Measurements from ENCODE around the gene SERPINA5. TPM values are rescaled to one million over a fixed set of nuclear protein-coding genes. Genes with fewer than 3 reads are reported as not detected.
"Not testable (repeated sequence)": the region's sequence is repeated elsewhere in the genome, so short reads cannot be mapped to it uniquely, and the experiment has no call there.

SERPINA5 gene
- total and polyA plus RNA-seq, 7 experiments from 2014 or later, result not detected

GRCh38 chr14:94636744-94637412 is 55.7 kb downstream of the SERPINA5 start:
- Mint-ChIP-seq H3K9me3 (peaks cover 0 to 2% (median 0%) of the 10 kb centered on the region in 11 donors), H3K27me3 (peaks cover 0 to 21% (median 11%) of the 10 kb centered on the region in 5 donors), H3K36me3 (no peaks in the 10 kb centered on the region), H3K4me3 (no peak overlapping the region), H3K27ac (no peak overlapping the region), H3K4me1 (peaks cover 0 to 5% (median 0%) of the 10 kb centered on the region in 7 donors)
- no peaks in the 10 kb centered on the region for H3K4me1 ChIP-seq (ENCODE audit: control insufficient read depth in 2 of 2, insufficient read depth in 2 of 2, low read length in 2 of 2)
- ATAC-seq (no peak), DNase-seq (no peak)
- H3K4me3 ChIP-seq (ENCODE audit: low read length), result no peak overlapping the region
- ChIA-PET POLR2A (no interaction called here), CTCF (no interaction called here)
- intact Hi-C loops (cut with micrococcal nuclease), result no loop called here
- no peaks in the 10 kb centered on the region for H3K9me3 ChIP-seq (ENCODE audit: control insufficient read depth in 2 of 3, low read length in 3 of 3)
- no peaks in the 10 kb centered on the region for H3K27me3 ChIP-seq (ENCODE audit: control insufficient read depth in 2 of 2, insufficient read depth in 2 of 2, low read length in 2 of 2)
- H3K36me3 ChIP-seq (ENCODE audit: control insufficient read depth in 2 of 3, insufficient read depth in 3 of 3, low read length in 3 of 3), result no peaks in the 10 kb centered on the region
- H3K27ac ChIP-seq (ENCODE audit: low read depth, low read length), result no peak overlapping the region

- H3K36me3 ChIP-seq (ENCODE audit: control insufficient read depth in 2 of 3, insufficient read depth in 3 of 3, low read length in 3 of 3); H3K9me3 ChIP-seq (ENCODE audit: control insufficient read depth in 2 of 3, low read length in 3 of 3); H3K27ac ChIP-seq (ENCODE audit: low read depth, low read length); H3K36me3 Mint-ChIP-seq; H3K4me3 ChIP-seq (ENCODE audit: low read length); POLR2A ChIA-PET; ATAC-seq; H3K9me3 Mint-ChIP-seq; H3K27ac Mint-ChIP-seq; DNase-seq; H3K27me3 ChIP-seq (ENCODE audit: control insufficient read depth in 2 of 2, insufficient read depth in 2 of 2, low read length in 2 of 2); H3K4me1 ChIP-seq (ENCODE audit: control insufficient read depth in 2 of 2, insufficient read depth in 2 of 2, low read length in 2 of 2); CTCF ChIA-PET; intact Hi-C loops (cut with micrococcal nuclease); H3K4me1 Mint-ChIP-seq; H3K4me3 Mint-ChIP-seq: not testable (repeated sequence)
- H3K27me3 Mint-ChIP-seq, result peaks cover 0 to 19% (median 9%) of the 10 kb centered on the region in 5 donors
Observed at GRCh38 chr14:94637814-94638213, 56.6 kb downstream of the SERPINA5 start.

- ATAC-seq (no peak), DNase-seq (no peak)
- Mint-ChIP-seq H3K27me3 (peaks cover 0 to 19% (median 9%) of the 10 kb centered on the region in 5 donors), H3K9me3 (peaks cover 0 to 2% (median 0%) of the 10 kb centered on the region in 11 donors), H3K27ac (no peak overlapping the region), H3K4me1 (peaks cover 0 to 5% (median 0%) of the 10 kb centered on the region in 7 donors), H3K4me3 (no peak overlapping the region), H3K36me3 (no peaks in the 10 kb centered on the region)
- no peaks in the 10 kb centered on the region for H3K9me3 ChIP-seq (ENCODE audit: control insufficient read depth in 2 of 3, low read length in 3 of 3)
- ChIA-PET POLR2A (no interaction called here), CTCF (no interaction called here)
- H3K36me3 ChIP-seq (ENCODE audit: control insufficient read depth in 2 of 3, insufficient read depth in 3 of 3, low read length in 3 of 3), result no peaks in the 10 kb centered on the region
- no peaks in the 10 kb centered on the region for H3K27me3 ChIP-seq (ENCODE audit: control insufficient read depth in 2 of 2, insufficient read depth in 2 of 2, low read length in 2 of 2)
- no peaks in the 10 kb centered on the region for H3K4me1 ChIP-seq (ENCODE audit: control insufficient read depth in 2 of 2, insufficient read depth in 2 of 2, low read length in 2 of 2)
- no peak overlapping the region for H3K27ac ChIP-seq (ENCODE audit: low read depth, low read length)
- H3K4me3 ChIP-seq (ENCODE audit: low read length), result no peak overlapping the region
- intact Hi-C loops (cut with micrococcal nuclease), result no loop called here
Observed at GRCh38 chr14:94638339-94638738, 57.1 kb downstream of the SERPINA5 start.

- Histone ChIP-seq H3K27me3 (ENCODE audit: control insufficient read depth in 2 of 2, insufficient read depth in 2 of 2, low read length in 2 of 2) (no peaks in the 10 kb centered on the region), H3K4me1 (ENCODE audit: control insufficient read depth in 2 of 2, insufficient read depth in 2 of 2, low read length in 2 of 2) (no peaks in the 10 kb centered on the region), H3K27ac (ENCODE audit: low read depth, low read length) (no peak overlapping the region), H3K9me3 (ENCODE audit: control insufficient read depth in 2 of 3, low read length in 3 of 3) (no peaks in the 10 kb centered on the region), H3K36me3 (ENCODE audit: control insufficient read depth in 2 of 3, insufficient read depth in 3 of 3, low read length in 3 of 3) (no peaks in the 10 kb centered on the region), H3K4me3 (ENCODE audit: low read length) (no peak overlapping the region)
- Mint-ChIP-seq H3K9me3 (peaks cover 0 to 2% (median 0%) of the 10 kb centered on the region in 11 donors), H3K27ac (no peak overlapping the region), H3K27me3 (peaks cover under 1 to 20% (median 5%) of the 10 kb centered on the region in 5 donors), H3K36me3 (no peaks in the 10 kb centered on the region), H3K4me3 (no peak overlapping the region), H3K4me1 (peaks cover 0 to 5% (median 0%) of the 10 kb centered on the region in 7 donors)
- ChIA-PET POLR2A (interaction anchor here (0.7 kb wide), 1 partner anchor 156 kb away, joined by 3 read pairs; no protein-coding TSS in a partner anchor), CTCF (no interaction called here)
- intact Hi-C loops (cut with micrococcal nuclease), result no loop called here
- DNase-seq (no peak), ATAC-seq (no peak)
Observed at GRCh38 chr14:94638961-94639817, 58.0 kb downstream of the SERPINA5 start.

GRCh38 chr14:94640721-94641631 is 59.8 kb downstream of the SERPINA5 start:
- no peak for DNase-seq
- ChIA-PET CTCF (no interaction called here), POLR2A (no interaction called here)
- Mint-ChIP-seq H3K9me3 (peaks cover 0 to 6% (median 2%) of the 10 kb centered on the region in 11 donors), H3K4me1 (peaks cover 0 to 5% (median 0%) of the 10 kb centered on the region in 7 donors), H3K27me3 (peaks cover 1 to 20% (median 15%) of the 10 kb centered on the region in 5 donors), H3K4me3 (no peak overlapping the region), H3K36me3 (peaks cover 0 to 2% (median 0%) of the 10 kb centered on the region in 5 donors), H3K27ac (no peak overlapping the region)
- Histone ChIP-seq H3K36me3 (ENCODE audit: control insufficient read depth in 2 of 3, insufficient read depth in 3 of 3, low read length in 3 of 3) (no peaks in the 10 kb centered on the region), H3K27ac (ENCODE audit: low read depth, low read length) (no peak overlapping the region), H3K4me3 (ENCODE audit: low read length) (no peak overlapping the region), H3K9me3 (ENCODE audit: control insufficient read depth in 2 of 3, low read length in 3 of 3) (no peaks in the 10 kb centered on the region), H3K4me1 (ENCODE audit: control insufficient read depth in 2 of 2, insufficient read depth in 2 of 2, low read length in 2 of 2) (no peaks in the 10 kb centered on the region), H3K27me3 (ENCODE audit: control insufficient read depth in 2 of 2, insufficient read depth in 2 of 2, low read length in 2 of 2) (no peaks in the 10 kb centered on the region)
- no peak for ATAC-seq
- intact Hi-C loops (cut with micrococcal nuclease), result no loop called here

- DNase-seq, result no peak
- Mint-ChIP-seq H3K9me3 (peaks cover 0 to 9% (median 3%) of the 10 kb centered on the region in 11 donors), H3K27ac (no peak overlapping the region), H3K4me1 (peaks cover 0 to 5% (median 0%) of the 10 kb centered on the region in 7 donors), H3K27me3 (peaks cover 0 to 21% (median 17%) of the 10 kb centered on the region in 5 donors), H3K4me3 (no peak overlapping the region), H3K36me3 (peaks cover 0 to 3% (median 0%) of the 10 kb centered on the region in 5 donors)
- H3K9me3 ChIP-seq (ENCODE audit: control insufficient read depth in 2 of 3, low read length in 3 of 3), result no peaks in the 10 kb centered on the region
- no peaks in the 10 kb centered on the region for H3K27me3 ChIP-seq (ENCODE audit: control insufficient read depth in 2 of 2, insufficient read depth in 2 of 2, low read length in 2 of 2)
- no peak overlapping the region for H3K4me3 ChIP-seq (ENCODE audit: low read length)
- no peaks in the 10 kb centered on the region for H3K36me3 ChIP-seq (ENCODE audit: control insufficient read depth in 2 of 3, insufficient read depth in 3 of 3, low read length in 3 of 3)
- intact Hi-C loops (cut with micrococcal nuclease), result no loop called here
- CTCF ChIA-PET, result no interaction called here
- no peak overlapping the region for H3K27ac ChIP-seq (ENCODE audit: low read depth, low read length)
- no peak for ATAC-seq
- POLR2A ChIA-PET, result no interaction called here
- H3K4me1 ChIP-seq (ENCODE audit: control insufficient read depth in 2 of 2, insufficient read depth in 2 of 2, low read length in 2 of 2), result no peaks in the 10 kb centered on the region
Observed at GRCh38 chr14:94641632-94641955, 60.4 kb downstream of the SERPINA5 start.
